Heart right ventricle (tissue), 16 donors: ENCODE measurements around the gene RNF34. TPM values are rescaled to one million over a fixed set of nuclear protein-coding genes. Genes with fewer than 3 reads are reported as not detected.

Experiments
- ATAC-seq, 8 donors: fragments of 200-7000 bp; cut with Tn5 transposase; one replicate each; pipeline ENCODE4 v1.9.1; 2020; ENCODE audit warnings: mild to moderate bottlenecking in 8 of 8, moderate library complexity in 8 of 8, moderate number of reproducible peaks in 1 of 8
- DNase-seq, 2 donors: peaks; one replicate each; pipeline ENCODE4 v3.0.0-alpha.2; 2020
- H3K27ac ChIP-seq, 10 donors: fragments of 200-600 bp; sonication (generic) in 2 of 10; one replicate each; pipeline versions ENCODE4 v1.5.0 to v1.8.0; 2020 to 2022; ENCODE audit warnings: mild to moderate bottlenecking in 3 of 10
- H3K27me3 ChIP-seq, 7 donors: fragments of 200-600 bp; one replicate each; pipeline ENCODE4 v1.8.0; 2021 to 2022; ENCODE audit warnings: mild to moderate bottlenecking in 2 of 7
- H3K36me3 ChIP-seq, 9 donors: fragments of 200-600 bp; sonication (generic) in 1 of 9; one replicate each; pipeline versions ENCODE4 v1.5.0 to v1.8.0; 2020 to 2022; ENCODE audit warnings: mild to moderate bottlenecking in 2 of 9
- H3K4me1 ChIP-seq, 9 donors: fragments of 200-600 bp; sonication (generic) in 1 of 9; one replicate each; pipeline versions ENCODE4 v1.5.0 to v1.8.0; 2020 to 2022; ENCODE audit warnings: mild to moderate bottlenecking in 4 of 9
- H3K4me3 ChIP-seq, 10 donors: fragments of 200-600 bp; sonication (generic) in 2 of 10; one replicate each; pipeline versions ENCODE4 v1.5.0 to v1.8.0; 2020 to 2022; ENCODE audit warnings: mild to moderate bottlenecking in 7 of 10, moderate library complexity in 2 of 10
- H3K9me3 ChIP-seq, 11 donors: fragments of 200-600 bp in 10 of 11; sonication (generic) in 2 of 11; one replicate each; pipeline versions ENCODE4 v1.5.0 to v1.8.0; 2013 to 2022; ENCODE audit warnings: mild to moderate bottlenecking in 2 of 11, control low read depth in 1 of 11, moderate library complexity in 1 of 11
- CTCF ChIP-seq, 9 donors: fragments of 200-600 bp; sonication (generic) in 2 of 9; IDR thresholded peaks; one replicate each; pipeline versions ENCODE4 v1.5.0 to v1.8.0; 2021 to 2022; ENCODE audit warnings: antibody characterized with exemption in 9 of 9, mild to moderate bottlenecking in 5 of 9, moderate library complexity in 1 of 9
- WGBS, 2 donors: extraction: QIAGEN DNeasy Blood & Tissue Kit; methylation state at CpG; one replicate each; pipeline ENCODE4 v1.1.7; 2013; ENCODE audit warnings: inconsistent platforms in 1 of 2; 5-methylcytosine and 5-hydroxymethylcytosine counted together
- intact Hi-C, 10 donors: fragments of 100-400 bp; cut with DNase I; formaldehyde crosslinking; loops; one replicate each; pipeline versions ENCODE4 v1.11.1 to v1.14.2; 2022
- polyA plus RNA-seq, 2 donors: library from polyadenylated mRNA; stranded (reverse); fragments of 200-250 nt; gene quantifications; one replicate each; pipeline ENCODE4 v1.2.3, GENCODE V29; 2013
- total RNA-seq, 10 donors: library from RNA; stranded (reverse); fragmentation: NEBNext Ultra II Directional in 3 of 10; extraction: Animal tissue kit (Norgen Biotek cat#: 25700) in 3 of 10; gene quantifications; one replicate each; pipeline versions ENCODE4 v1.2.1 to v1.2.4, GENCODE V29; 2021 to 2023
- donor health status: Arrhythmogenic right ventricular cardiomyopathy.
- donor health status: ischemic (EF 13 %, LVEDD 7.1; RV severe dilation, severe dysfunction).
- donor health status: healthy with polysubstance abuse.
- donor health status: DM: no; HTN: yes; CAD: no.
- donor health status: DM: no; HTN: no; CAD: no.
- donor health status: ischemic (EF 25% LVEDD 6.9; RV normal size, moderate dysfunction).
- donor health status: ischemic (EF 25% LVEDD 5.7; RV mildly dilated, moderate dysfunction).
- donor health status: healthy.
- donor health status: DM: yes; HTN: yes; CAD: no.
- donor health status: Ischemic cardiomyopathy.
- donor health status: ischemic (EF 35%, LVEDD 5.7; RV mildly dilated, moderate dysfunction).
- donor health status: nonischemic (EF 11% LVEDD 7.7; RV severe dilation, severe dysfunction).
- donor health status: DM: yes; HTN: yes; CAD: no.
- donor health status: PGD.
- donor health status: ischemic (EF 29% LVEDD 5.4; RV normal size, mild dysfunction).
- donor health status: nonischemic (EF 23%, LVEDD 6.1; RV moderate dilation, normal function).

Gene RNF34
- total and polyA plus RNA-seq, 12 donors, result 18.9 to 37.9 (median 23.9) TPM

GRCh38 chr12:121391619-121392324 lies 8.1 kb upstream of the RNF34 start:
- no peak for TF ChIP-seq CTCF (IDR thresholded peaks at IDR 0.05)
- H3K27ac ChIP-seq, result peak overlapping the region in 1 of 10 donors; percentile 52
- DNase-seq (peak in 1 of 2 donors; percentile 14), ATAC-seq (peak in 2 of 8 donors; percentile 52 to 55)
- WGBS, 2 donors, result 55 to 70% methylated on average over 10 of the region's 10 CpGs
- intact Hi-C loops, result no loop called here
- no peaks in the 10 kb centered on the region for H3K27me3 ChIP-seq
- H3K4me1 ChIP-seq, result peaks cover 0 to 10% (median 0%) of the 10 kb centered on the region in 9 donors
- H3K4me3 ChIP-seq, result peak overlapping the region in 5 of 10 donors; percentile 11 to 31 (median 26)
- no peaks in the 10 kb centered on the region for H3K9me3 ChIP-seq
- no peaks in the 10 kb centered on the region for H3K36me3 ChIP-seq

DNA sequence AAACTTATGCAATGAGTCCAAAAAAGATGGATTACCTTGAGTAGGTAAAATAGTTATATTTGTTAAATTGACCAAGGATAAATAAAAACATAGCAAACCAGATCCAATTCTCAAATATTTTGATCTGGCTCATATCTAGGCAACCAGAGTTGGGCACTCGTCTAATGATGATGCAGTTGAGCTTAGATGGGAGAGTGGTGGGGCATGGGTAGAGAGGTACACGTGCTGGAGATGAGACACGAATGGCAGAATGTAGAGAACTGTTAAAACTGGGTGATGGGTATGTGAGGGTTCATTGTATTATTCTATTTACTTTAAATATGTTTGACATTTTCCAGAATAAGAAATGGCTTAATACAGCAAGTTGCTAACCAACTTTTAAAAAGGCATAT lies 7.6 kb upstream of the RNF34 start:
- TF ChIP-seq CTCF (IDR thresholded peaks at IDR 0.05), result no peak
- no peaks in the 10 kb centered on the region for H3K36me3 ChIP-seq
- H3K27me3 ChIP-seq, result no peaks in the 10 kb centered on the region
- no peak for DNase-seq
- peaks cover 0 to 10% (median 0%) of the 10 kb centered on the region in 9 donors for H3K4me1 ChIP-seq
- H3K27ac ChIP-seq, result peak overlapping the region in 1 of 10 donors; percentile 52
- ATAC-seq, result no peak
- WGBS, 2 donors, result 84 to 91% methylated on average over 3 of the region's 3 CpGs
- H3K9me3 ChIP-seq, result no peaks in the 10 kb centered on the region
- intact Hi-C loops, result no loop called here
- H3K4me3 ChIP-seq, result peak overlapping the region in 1 of 10 donors; percentile 11

DNA sequence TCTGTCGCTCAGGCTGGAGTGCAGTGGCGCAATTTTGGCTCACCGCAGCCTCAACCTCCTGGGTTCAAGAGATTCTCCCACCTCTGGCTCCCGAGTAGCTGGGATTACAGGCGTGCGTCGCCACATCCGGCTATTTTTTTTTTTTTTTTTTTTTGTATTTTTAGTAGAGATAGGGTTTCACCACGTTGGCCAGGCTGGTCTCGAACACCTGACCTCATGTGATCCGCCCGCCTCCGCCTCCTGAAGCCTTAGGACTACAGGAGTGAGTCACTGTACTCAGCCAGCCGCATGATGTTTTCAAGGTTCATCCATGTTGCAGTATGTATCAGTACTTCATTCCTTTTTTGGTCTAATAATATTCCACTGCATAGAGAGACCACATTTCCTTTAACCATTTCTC lies 2.4 kb upstream of the RNF34 start:
- H3K9me3 ChIP-seq, result no peaks in the 10 kb centered on the region
- no peaks in the 10 kb centered on the region for H3K36me3 ChIP-seq
- TF ChIP-seq CTCF (IDR thresholded peaks at IDR 0.05), result no peak
- H3K4me3 ChIP-seq, result no peak overlapping the region
- intact Hi-C loops, result loop anchor here in 1 of 10 donors (5.0 kb wide), 1 partner anchor 45 kb away; the partner anchor contains the start of gene ANAPC5
- H3K27ac ChIP-seq, result no peak overlapping the region
- H3K27me3 ChIP-seq, result no peaks in the 10 kb centered on the region
- WGBS, 2 donors, result 94 to 95% methylated on average over 14 of the region's 14 CpGs
- no peak for DNase-seq
- H3K4me1 ChIP-seq, result peaks cover 5 to 32% (median 25%) of the 10 kb centered on the region in 9 donors
- no peak for ATAC-seq

DNA sequence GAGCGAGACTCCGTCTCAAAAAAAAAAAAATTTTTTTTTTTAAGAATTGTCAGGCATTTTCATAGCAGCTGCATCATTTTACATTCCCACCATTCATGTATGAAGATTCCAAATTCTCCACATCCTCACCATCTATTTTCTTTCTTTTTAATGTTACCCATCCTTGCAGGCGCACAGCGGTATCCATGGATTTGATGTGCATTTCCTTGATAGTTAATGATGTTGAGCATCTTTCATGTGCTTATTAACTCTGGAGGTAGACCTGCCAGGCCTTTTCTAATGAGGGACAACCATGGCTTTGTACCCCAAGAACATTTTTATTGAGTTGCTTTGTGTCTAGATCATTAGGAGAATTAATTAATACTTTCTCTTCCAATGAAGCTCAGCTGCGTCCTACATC lies 1.6 kb upstream of the RNF34 start:
- ATAC-seq (no peak), DNase-seq (no peak)
- H3K27ac ChIP-seq, result no peak overlapping the region
- peaks cover 0 to under 1% (median 0%) of the 10 kb centered on the region in 9 donors for H3K36me3 ChIP-seq
- intact Hi-C loops, result loop anchor here in 2 of 10 donors (2.0 to 5.0 kb wide), 2 partner anchors 46 kb away; partner anchors contain the start of gene ANAPC5 (in 2 of the 2)
- H3K4me1 ChIP-seq, result peaks cover 5 to 35% (median 25%) of the 10 kb centered on the region in 9 donors
- WGBS, 2 donors, result 99% methylated on average over 5 of the region's 5 CpGs
- H3K9me3 ChIP-seq, result no peaks in the 10 kb centered on the region
- no peak overlapping the region for H3K4me3 ChIP-seq
- H3K27me3 ChIP-seq, result no peaks in the 10 kb centered on the region
- no peak for TF ChIP-seq CTCF (IDR thresholded peaks at IDR 0.05)
